GM12874 (cell line): ENCODE results near the gene PCNX1.

Experiments
- TF ChIP-seq, protein P1 (sequence below): IDR thresholded peaks from 2 replicates; pipeline ENCODE4 v1.5.1; 2011; ENCODE audit warnings: low read depth, mild to moderate bottlenecking, control low read depth, low read length, moderate library complexity; ENCODE audit not compliant: insufficient read depth

The PCNX1 gene

DNA sequence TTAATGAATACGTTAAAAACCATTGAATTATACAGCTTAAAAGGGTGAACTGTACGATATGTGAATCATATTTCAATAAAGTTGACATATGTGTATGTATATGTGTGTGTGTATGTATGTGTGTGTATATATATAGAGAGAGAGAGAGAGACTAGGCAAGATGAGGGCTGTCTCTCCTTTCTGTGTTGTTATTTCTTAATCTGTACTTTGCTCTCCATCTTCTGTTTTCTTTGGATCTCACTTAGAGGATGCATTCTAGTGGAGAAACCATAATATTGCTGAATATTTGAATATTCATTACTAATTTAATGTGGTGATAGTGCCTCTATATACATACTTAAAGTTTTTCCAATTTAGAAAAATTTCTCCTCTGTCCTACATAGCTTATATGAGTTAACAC lies 50.5 kb downstream of the PCNX1 start:
- TF ChIP-seq, protein P1, sequence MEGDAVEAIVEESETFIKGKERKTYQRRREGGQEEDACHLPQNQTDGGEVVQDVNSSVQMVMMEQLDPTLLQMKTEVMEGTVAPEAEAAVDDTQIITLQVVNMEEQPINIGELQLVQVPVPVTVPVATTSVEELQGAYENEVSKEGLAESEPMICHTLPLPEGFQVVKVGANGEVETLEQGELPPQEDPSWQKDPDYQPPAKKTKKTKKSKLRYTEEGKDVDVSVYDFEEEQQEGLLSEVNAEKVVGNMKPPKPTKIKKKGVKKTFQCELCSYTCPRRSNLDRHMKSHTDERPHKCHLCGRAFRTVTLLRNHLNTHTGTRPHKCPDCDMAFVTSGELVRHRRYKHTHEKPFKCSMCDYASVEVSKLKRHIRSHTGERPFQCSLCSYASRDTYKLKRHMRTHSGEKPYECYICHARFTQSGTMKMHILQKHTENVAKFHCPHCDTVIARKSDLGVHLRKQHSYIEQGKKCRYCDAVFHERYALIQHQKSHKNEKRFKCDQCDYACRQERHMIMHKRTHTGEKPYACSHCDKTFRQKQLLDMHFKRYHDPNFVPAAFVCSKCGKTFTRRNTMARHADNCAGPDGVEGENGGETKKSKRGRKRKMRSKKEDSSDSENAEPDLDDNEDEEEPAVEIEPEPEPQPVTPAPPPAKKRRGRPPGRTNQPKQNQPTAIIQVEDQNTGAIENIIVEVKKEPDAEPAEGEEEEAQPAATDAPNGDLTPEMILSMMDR, result no peak

DNA sequence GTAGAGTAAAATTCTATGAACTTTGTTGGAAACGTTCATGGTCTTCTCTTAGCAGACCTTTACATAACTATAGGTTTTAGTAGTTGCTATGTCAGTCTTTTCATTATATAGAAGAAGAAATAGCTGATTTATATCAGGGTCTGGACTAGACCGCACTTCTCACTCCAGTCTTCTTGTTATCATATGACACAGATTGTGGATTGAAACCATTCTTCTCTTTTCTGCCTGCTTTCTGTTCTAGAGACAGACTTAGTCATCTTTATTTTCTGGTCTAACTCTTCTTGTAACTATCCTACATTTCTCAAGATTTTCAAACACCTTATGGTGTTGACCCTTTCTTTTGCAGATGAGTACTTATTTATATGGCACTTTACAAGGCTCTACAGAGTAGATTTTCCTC lies 55.7 kb downstream of the PCNX1 start:
- TF ChIP-seq, protein P1, result no peak

DNA sequence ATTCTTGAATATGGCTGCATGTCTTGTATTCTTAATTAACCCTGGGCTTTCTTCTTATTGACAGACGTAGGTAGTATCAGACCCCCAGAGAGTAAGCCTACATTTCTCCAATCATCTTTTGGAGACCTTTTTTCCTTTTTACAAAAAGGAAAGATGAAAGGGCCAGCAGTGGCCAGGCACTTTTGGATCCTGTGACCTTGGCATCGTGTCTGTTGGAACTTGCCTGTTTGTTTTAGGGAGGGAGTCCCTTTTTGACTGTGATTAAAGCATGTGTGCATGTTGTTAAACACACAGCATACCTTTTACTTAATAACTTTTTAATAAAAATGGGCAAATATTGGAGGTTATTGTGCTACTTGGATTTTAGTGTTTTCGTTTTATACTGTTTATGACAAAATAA lies 57.2 kb downstream of the PCNX1 start:
- TF ChIP-seq, protein P1, result no peak

DNA sequence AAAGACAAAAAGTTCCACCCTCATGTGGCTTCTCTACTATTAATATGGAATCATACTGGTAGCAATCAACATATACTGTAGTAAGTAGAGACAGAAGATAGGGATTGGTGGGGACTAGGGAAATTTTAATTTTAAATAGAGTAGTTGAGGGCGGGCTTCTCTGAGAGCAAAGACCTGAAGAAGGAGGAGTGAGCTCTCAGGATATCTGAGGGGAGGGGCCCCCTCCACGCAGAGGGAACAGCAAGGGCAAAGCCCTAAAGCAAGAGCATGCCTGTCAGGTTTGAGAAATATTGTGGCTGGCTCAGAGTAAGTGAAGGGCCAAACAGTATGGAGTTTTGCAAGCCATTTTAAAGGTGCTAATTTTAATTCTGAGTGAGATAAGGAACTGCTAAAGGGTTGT lies 64.3 kb downstream of the PCNX1 start:
- TF ChIP-seq, protein P1, result no peak

DNA sequence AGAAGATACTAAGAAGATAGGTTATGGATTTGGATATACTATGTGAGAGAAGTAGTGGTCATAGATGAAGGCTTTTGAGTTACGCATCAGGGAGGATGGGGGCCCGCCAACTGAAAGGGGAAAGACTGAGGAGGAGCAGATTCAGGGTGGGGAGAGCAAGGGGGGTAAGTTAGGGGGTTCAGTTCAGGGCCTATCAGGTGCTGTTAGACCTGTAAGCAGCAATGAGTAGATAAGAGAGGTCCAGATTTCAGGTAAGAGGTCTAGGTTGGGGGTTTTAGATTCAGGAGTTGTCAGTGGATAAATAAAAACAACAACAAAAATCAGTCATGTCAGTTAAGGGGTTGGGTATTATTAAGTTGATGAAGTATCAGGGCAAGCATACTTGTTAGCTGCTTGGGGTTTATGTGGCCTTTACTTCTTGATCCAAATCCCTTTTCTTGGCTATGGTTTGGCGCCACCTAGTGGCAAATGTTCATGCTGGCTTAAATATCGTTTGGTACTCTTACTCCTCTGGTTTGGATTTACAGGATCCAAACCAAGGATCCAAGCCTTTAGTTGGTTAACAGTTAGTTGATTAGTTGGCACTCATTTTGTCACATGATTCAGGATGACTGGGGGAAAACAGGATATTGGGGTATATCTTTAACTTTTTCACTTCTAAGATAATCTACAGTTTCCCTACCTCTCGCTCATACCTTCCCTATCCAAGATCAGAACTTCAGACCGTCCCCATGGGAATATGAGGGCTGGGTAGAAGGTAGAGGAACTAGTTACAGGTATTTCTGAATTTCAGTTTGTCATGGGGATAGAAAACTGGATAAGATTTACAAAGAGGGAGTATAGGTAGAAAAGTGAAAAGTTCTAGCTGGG lies 65.1 kb downstream of the PCNX1 start:
- TF ChIP-seq, protein P1, result peak; percentile 77

DNA sequence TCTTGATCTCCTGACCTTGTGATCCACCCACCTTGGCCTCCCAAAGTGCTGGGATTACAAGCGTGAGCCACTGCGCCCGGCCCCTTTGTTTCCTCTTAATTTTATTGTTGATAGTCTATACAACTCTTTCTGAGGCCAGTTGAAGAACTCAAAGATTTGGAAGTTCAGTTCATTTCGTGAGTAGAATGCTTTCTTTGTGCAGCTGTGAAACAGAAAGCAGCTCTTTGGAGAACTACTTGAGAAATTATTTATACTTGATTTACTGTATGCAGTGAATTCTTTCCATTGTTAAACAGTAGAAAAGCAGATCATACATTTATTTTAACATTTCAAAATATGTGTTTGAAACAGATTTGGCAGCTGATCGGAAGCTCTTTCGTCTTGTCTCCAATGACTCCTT lies 69.3 kb downstream of the PCNX1 start:
- TF ChIP-seq, protein P1, result no peak

DNA sequence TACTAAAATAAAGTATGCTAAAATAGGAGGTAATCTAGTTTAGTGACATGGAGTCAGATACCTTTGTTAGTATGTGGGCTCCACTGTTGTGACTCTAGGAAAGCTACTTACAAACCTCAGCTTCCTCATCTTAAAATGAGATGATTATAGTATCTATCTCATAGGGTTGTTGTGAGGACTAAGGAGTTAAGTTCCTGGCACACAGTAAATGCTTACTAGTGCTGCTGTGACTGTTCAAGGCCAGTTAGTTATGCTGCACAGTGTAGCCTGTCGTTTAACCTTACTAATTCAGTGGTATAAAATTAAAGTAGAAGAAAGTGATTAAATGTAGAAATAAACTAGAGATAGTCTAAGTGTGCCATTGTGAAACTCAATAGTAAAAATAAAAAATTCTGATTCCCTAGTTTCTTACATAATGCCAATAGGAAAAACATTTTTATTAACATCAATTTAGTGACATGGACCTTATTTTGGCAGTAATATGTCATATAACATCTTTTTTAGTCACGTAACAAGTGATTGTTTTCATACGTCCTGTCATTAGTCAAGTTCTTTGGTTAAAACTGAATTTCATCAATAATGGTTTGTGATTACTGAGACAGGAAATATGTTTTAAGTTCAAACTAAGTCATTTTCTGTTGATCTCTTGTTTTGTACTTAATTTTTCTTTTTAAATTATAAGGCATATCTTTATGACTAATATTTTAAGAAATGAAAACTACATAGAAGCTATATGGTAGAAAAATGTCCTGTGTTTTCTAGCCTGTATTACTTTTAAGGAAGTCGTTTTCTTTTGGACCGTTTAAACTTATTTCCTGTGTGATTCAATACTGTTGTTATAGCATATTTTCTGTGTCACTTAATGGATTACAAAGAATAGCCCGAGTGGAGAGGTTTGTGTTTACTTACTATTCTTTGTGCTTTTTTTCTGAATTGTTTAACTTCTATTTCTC lies 74.0 kb downstream of the PCNX1 start:
- TF ChIP-seq, protein P1, result no peak
